DLD1 (cell line): ENCODE measurements around the gene SLIT3.

Source experiments
- in situ Hi-C: cut with HindIII; loops from 2 replicates; pipeline ENCODE4 v1.10.0; 2017; ENCODE audit warnings: low sequenced_read_pairs

Gene SLIT3

DNA sequence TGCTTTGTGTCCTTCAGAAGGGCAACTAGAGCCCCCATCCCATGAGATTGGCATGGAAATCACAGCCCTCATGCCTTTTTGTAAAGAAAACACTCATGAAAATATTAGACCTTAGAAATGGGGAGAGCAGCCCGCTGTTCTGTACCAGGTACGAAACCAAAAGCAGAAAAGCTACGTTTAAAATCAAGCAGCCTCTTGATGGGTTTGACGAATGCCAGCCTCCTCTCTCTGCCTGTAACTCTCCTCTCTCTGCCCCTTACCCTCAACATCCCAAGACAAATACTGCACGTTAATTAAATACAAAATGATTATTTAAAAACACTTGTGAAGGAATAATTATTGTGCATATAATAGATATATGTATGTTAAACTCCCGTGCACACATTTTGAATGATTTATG is 390.1 kb downstream of the SLIT3 start:
- in situ Hi-C loops: no loop called here

GRCh38 chr5:168908207-168908606 is 392.7 kb downstream of the SLIT3 start:
- in situ Hi-C loops: no loop called here

DNA sequence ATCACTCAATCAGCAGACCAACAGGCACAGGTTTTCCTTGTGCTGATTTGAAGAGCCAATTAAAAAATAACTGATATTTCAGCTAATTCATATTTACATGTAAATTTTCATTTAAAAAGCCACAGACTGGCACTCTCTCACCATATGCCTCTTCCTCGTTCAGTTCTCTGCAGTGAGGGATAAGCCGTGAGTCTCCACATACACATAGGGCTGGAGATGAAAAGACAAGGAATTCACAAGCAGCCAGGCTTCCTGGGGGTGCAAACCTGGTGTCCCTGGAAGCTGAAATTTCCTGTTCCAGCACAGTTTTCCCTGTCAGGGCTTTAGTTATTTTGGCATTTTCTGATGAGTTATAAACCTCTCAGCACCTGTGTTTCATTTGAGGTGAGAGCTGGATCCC is 397.9 kb downstream of the SLIT3 start:
- in situ Hi-C loops: no loop called here

DNA sequence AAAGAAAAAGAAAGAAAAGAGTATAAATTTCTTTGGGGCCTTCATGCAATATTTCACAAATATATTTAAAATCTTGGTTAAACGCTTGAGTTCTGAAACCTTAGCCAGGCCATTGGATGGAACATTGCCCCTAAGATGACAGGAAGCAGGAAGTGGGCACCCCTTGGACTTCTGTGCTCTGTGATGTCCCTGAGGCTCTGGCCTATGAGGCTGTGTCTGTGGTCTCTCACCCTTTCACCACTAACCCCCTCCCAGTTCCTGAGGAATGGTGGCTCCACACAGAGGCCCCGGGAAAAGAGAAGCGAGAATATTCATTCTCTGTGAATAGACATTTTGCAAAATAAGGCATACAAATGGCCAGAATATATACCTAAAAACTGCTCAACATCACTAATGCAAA is 401.3 kb downstream of the SLIT3 start:
- in situ Hi-C loops: no loop called here

GRCh38 chr5:168899264-168899663 is 401.7 kb downstream of the SLIT3 start:
- in situ Hi-C loops: no loop called here

- in situ Hi-C loops: no loop called here
These were observed 402.6 kb downstream of the SLIT3 start for GRCh38 chr5:168898247-168898911.

GRCh38 chr5:168897387-168898122 is 403.4 kb downstream of the SLIT3 start:
- in situ Hi-C loops: no loop called here

GRCh38 chr5:168895295-168896071 is 405.5 kb downstream of the SLIT3 start:
- in situ Hi-C loops: no loop called here

- in situ Hi-C loops: no loop called here
These were observed 407.7 kb downstream of the SLIT3 start for GRCh38 chr5:168893283-168893682.

DNA sequence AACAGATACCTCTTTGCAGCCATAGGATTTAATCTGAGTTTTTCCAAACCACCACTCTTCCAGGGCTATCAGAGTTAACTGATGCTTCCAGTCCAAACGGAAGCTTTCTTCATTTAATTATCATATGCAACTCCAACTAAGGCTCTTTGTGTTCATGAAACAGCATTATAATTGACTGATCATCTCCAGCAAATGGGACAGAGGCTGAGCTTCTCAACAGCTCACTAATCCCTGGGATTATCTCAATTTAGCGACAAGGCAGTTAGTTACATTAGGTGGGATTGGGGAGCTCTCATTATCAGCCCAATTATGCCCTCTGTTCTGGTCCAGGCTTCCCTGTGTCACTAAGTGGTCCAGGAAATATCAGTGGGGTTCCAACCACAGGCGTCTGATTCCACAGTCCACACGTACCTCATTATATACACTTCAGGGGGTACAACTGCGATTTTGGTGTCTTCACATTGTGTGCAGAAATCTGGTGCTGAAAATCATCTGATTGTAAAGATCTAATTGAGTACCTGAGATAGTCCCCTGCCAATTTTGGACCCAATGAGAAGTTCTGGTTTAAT is 408.2 kb downstream of the SLIT3 start:
- in situ Hi-C loops: no loop called here

- in situ Hi-C loops: no loop called here
These were observed 409.8 kb downstream of the SLIT3 start for GRCh38 chr5:168890816-168891812.

- in situ Hi-C loops: no loop called here
These were observed 411.9 kb downstream of the SLIT3 start for GRCh38 chr5:168889039-168889438.

DNA sequence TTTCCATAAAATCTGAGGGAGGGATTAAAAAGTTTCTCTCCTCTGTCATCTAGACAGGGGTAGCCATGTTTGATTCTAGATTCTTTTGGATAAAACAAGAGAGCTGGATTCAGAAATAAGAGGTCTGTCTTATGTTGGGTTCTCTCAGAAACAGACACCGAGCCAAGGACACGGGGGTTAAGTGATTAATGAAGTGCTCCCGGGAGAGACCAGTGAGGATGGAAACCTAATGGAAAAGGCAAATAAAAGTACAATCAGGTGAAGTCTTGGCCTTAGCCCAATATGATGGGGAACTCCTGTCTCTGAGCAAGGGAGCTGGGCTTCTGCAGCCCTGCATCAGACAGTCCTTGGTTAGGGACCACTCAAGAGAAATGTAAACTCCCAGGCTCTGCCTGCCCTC is 413.0 kb downstream of the SLIT3 start:
- in situ Hi-C loops: no loop called here

DNA sequence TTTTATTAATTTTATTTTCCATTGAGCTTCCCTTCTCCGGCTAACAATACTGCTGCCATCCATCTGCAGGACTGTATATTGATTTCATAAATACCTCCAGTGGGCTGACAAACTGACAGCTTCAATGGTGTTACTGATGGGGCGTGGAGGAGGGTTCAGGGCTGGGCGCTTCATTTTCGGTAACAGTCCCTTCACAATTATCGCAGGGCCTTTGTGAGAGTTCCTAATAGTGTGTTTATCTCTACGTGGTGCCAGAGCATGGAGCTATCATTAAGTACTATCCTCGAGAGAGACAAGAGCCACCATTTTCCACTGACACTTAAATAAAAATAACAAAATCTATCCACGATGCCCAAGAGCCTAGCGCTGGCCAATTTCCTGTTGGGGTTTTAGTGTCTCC is 414.8 kb downstream of the SLIT3 start:
- in situ Hi-C loops: no loop called here

GRCh38 chr5:168885324-168886120 is 415.4 kb downstream of the SLIT3 start:
- in situ Hi-C loops: no loop called here

DNA sequence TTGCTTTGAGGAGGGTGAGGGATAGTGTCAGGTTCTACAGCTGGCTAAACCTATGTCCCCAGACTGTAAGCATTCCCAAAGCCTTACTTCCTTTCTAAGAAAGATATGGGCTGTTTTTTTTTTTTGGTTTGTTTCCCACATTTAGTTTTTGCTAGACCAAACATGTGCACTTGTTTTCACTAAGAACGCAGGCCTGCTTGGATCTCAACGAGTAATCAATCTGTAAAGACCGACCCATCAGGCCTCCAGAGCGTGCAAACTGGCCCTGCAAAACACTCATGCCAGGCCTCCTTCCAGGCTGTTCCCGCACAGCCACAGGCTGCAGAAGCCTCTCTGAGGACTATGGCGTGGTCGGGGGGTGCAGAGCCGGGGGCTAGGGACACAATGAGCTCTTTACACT is 416.9 kb downstream of the SLIT3 start:
- in situ Hi-C loops: no loop called here

DNA sequence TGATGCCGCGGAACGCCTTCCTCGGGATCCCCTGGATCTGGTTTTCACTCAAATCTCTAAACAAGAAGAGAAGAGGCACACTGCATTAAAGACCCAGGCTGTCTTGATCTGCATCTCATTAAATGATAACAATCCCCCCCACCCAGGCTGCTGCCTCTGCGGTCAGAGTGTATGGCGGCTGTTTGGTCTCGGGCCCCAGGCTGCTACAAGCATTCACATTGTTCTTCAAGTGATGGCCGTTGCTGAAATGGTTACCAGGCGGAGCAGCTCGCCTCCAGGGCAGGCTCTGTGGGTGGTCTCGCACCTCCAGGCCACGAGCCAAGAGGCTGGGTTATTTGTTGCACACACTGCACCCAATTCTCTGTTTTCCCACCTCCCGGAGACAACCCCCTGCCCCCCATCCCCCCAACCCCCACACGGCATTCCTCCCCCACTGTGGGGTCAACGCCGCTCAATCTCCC is 417.6 kb downstream of the SLIT3 start:
- in situ Hi-C loops: no loop called here

- in situ Hi-C loops: no loop called here
These were observed 418.7 kb downstream of the SLIT3 start for GRCh38 chr5:168882283-168882682.

DNA sequence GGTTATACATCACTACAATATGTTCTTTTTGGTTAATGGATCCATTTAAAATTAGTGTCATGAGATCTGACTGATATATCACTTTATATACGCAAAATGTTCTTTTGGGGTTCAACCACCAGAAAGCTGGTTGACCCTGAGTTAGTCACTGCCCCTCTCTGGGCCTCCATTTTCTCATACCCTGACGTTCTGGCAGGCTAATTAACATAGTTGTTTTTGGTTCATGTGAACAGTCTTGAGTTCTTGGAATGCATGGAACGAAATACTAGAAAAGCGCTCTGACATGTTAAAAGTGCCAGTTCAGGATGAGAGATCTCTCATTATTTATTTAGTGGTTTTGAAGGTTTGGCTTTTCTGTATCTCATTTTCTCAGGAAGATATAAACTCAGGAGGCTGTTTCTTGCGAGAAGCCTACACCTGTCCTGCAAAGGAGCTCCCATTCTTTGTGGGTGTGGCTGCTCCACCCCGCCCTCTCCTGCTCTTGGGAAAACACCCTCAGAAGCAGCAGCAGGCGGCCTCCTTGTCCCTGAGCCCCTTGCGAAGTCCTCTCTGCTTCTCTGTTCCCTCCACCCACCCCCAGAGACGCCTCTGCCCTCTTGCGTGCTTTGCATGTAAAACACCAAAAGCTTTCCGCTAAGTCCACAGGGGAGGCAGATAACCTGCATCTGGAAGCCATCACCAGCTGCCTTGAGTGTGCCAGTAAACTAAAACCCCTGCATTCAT is 419.4 kb downstream of the SLIT3 start:
- in situ Hi-C loops: no loop called here
